BJ (cell line): ENCODE results near the gene WHRN. TPM values are rescaled to one million over a fixed set of nuclear protein-coding genes. Genes with fewer than 3 reads are reported as not detected.

Experiments used
- CTCF ChIA-PET: fragments of 350-600 bp; formaldehyde crosslinking; extraction: SDS; loops from one replicate; lab custom pipeline; 2021; ENCODE audit warnings: antibody characterized with exemption, inconsistent platforms; lab: Yijun Ruan, JAX
- POLR2A ChIA-PET: fragments of 300-600 bp; sonication (Branson Sonifier 250); formaldehyde crosslinking; extraction: SDS; loops from one replicate; lab custom pipeline; 2021; ENCODE audit warnings: antibody characterized with exemption; lab: Charles Lee
- DNase-seq: peaks from one replicate; pipeline ENCODE4 v3.0.0-alpha.2; 2011; ENCODE audit warnings: low read depth
- H3K27me3 ChIP-seq: 2 replicates; pipeline ENCODE4 v1.6.0; 2011; ENCODE audit warnings: low read length; ENCODE audit not compliant: control insufficient read depth, insufficient read depth
- H3K36me3 ChIP-seq: 2 replicates; pipeline ENCODE4 v1.5.1; 2011; ENCODE audit warnings: low read length; ENCODE audit not compliant: control insufficient read depth, insufficient read depth
- H3K4me3 ChIP-seq: 2 replicates; pipeline ENCODE4 v1.5.1; 2011; ENCODE audit warnings: low read depth, mild to moderate bottlenecking, control low read depth, low read length
- polyA plus RNA-seq: library from polyadenylated mRNA; depleted of rRNA; stranded (reverse); fragments of >200 nt; gene quantifications from 2 replicates; pipeline ENCODE4 v1.2.3, GENCODE V29; 2011
- TF ChIP-seq, protein P1 (sequence below): IDR thresholded peaks from 2 replicates; pipeline ENCODE4 v1.5.1; 2011; ENCODE audit warnings: low read depth, mild to moderate bottlenecking, control low read depth, inconsistent platforms, low read length, moderate library complexity; ENCODE audit not compliant: insufficient read depth

The WHRN gene
- polyA plus RNA-seq, 1 experiment = 1.5 TPM

DNA sequence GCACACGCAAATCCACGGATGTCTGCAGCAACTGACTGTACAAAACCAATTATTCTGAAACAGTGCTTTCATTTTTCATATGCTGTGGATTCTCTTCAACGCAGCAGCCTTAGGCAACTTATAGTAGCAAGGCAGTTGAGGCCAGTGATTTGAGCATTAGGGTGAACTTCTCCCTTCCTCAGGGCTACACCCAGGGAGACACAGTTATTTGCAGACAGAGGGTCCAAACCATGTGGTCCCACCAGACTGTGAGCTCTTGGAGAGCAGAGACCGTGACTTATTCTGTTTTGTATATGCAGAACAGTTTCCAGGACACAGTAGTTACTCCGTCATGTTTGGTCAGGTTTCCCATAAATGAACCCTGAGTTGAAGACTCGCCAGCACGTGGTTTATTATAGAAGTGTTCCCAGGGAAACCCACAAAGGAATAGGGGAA is 19.0 kb upstream of the WHRN start:
- TF ChIP-seq, protein P1, sequence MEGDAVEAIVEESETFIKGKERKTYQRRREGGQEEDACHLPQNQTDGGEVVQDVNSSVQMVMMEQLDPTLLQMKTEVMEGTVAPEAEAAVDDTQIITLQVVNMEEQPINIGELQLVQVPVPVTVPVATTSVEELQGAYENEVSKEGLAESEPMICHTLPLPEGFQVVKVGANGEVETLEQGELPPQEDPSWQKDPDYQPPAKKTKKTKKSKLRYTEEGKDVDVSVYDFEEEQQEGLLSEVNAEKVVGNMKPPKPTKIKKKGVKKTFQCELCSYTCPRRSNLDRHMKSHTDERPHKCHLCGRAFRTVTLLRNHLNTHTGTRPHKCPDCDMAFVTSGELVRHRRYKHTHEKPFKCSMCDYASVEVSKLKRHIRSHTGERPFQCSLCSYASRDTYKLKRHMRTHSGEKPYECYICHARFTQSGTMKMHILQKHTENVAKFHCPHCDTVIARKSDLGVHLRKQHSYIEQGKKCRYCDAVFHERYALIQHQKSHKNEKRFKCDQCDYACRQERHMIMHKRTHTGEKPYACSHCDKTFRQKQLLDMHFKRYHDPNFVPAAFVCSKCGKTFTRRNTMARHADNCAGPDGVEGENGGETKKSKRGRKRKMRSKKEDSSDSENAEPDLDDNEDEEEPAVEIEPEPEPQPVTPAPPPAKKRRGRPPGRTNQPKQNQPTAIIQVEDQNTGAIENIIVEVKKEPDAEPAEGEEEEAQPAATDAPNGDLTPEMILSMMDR = no peak
- H3K36me3 ChIP-seq = no peaks in the 10 kb centered on the region
- no peak overlapping the region for H3K4me3 ChIP-seq
- ChIA-PET CTCF (interaction anchor here (1.7 kb wide), 1 partner anchor 129 kb away, joined by 4 read pairs; no protein-coding TSS in a partner anchor), POLR2A (no interaction called here)
- peaks cover 12% of the 10 kb centered on the region for H3K27me3 ChIP-seq
- DNase-seq = no peak

GRCh38 chr9:114522847-114523246 is 17.6 kb upstream of the WHRN start:
- no peaks in the 10 kb centered on the region for H3K36me3 ChIP-seq
- peaks cover 12% of the 10 kb centered on the region for H3K27me3 ChIP-seq
- TF ChIP-seq, protein P1 = no peak
- DNase-seq = no peak
- H3K4me3 ChIP-seq = no peak overlapping the region
- ChIA-PET CTCF (interaction anchor here (1.9 kb wide), 1 partner anchor 25 kb away, joined by 4 read pairs; no protein-coding TSS in a partner anchor), POLR2A (no interaction called here)

DNA sequence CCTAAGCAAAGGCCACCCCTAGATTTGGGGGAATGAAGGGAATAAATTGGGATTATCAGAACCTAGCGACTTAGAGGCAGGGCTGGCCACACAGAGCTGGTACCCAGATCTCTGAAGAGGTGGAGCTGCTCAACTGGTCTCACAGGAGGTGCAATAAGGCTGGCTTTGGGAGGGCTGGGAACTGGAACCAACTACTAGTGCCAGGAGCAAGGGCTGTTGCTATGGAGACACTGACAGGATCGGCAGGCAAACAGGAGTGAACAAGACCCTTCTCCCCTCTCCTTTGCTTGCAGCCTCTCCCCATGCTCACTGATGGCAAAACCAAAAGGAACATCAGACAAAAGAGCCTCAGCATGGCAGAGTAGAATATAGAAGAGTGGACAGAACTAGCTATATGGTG is 17.0 kb upstream of the WHRN start:
- ChIA-PET POLR2A (no interaction called here), CTCF (interaction anchor here (1.9 kb wide), 1 partner anchor 25 kb away, joined by 4 read pairs; no protein-coding TSS in a partner anchor)
- no peak for DNase-seq
- no peaks in the 10 kb centered on the region for H3K36me3 ChIP-seq
- TF ChIP-seq, protein P1 = no peak
- H3K27me3 ChIP-seq = peaks cover 12% of the 10 kb centered on the region
- no peak overlapping the region for H3K4me3 ChIP-seq

GRCh38 chr9:114521846-114522245 is 16.6 kb upstream of the WHRN start:
- CTCF ChIA-PET = interaction anchor here (1.9 kb wide), 1 partner anchor 26 kb away, joined by 4 read pairs; no protein-coding TSS in a partner anchor

GRCh38 chr9:114518599-114519022 is 13.3 kb upstream of the WHRN start:
- TF ChIP-seq, protein P1 = no peak
- Histone ChIP-seq H3K36me3 (no peaks in the 10 kb centered on the region), H3K27me3 (peaks cover 14% of the 10 kb centered on the region), H3K4me3 (no peak overlapping the region)
- CTCF ChIA-PET = interaction anchor here (0.9 to 1.5 kb wide), 2 partner anchors 14 to 113 kb away, joined by 3 read pairs; no protein-coding TSS in a partner anchor
- no peak for DNase-seq
- POLR2A ChIA-PET = no interaction called here

More at GRCh38 chr9:114521846-114522245, 16.6 kb upstream of the WHRN start:
- POLR2A ChIA-PET = no interaction called here
- TF ChIP-seq, protein P1 = no peak
- no peak for DNase-seq
- Histone ChIP-seq H3K36me3 (no peaks in the 10 kb centered on the region), H3K27me3 (peaks cover 13% of the 10 kb centered on the region), H3K4me3 (no peak overlapping the region)
